ENCODE data around the gene C16orf95. TPM values are rescaled to one million over a fixed set of nuclear protein-coding genes. Genes with fewer than 3 reads are reported as not detected.
"Not testable (repeated sequence)": the region's sequence is repeated elsewhere in the genome, so short reads cannot be mapped to it uniquely, and the experiment has no call there.

The C16orf95 gene
- total RNA-seq, 1 experiment from 2014 or later, result 5.8 TPM

DNA sequence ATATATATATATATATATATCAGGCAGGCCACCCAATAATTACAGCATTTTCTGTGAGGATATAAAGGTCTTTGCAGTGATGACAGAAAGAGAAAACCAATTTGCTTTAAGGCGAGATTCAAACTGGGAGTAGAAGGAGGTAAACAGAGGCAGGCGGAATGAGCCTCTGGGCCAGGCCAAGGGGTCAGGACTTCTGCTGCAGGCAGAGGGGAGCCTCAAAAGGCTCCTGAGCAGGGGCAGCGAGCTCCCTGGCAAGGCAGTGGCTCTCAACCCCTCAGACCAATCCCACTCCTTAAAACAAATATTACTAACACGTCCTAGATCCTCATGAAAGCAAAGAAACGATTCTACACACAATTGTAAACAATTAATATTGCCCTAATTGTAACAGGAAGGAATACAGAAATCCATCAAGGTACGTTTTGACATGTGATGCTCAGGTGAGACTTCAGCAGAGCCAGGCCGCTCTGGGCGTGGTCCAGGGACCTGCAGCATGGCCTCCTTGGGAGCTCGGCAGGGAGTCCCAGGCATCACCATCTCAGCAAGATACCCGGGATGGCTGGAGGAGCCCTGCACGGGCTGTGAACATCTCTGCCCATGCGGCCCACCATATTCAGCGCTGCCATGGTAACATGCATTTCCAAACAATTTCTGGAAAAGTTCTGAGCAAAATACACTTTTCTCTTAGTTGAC lies 48.0 kb upstream of the C16orf95 start:
- Mint-ChIP-seq H3K4me3 (ENCODE audit: unreplicated experiment) (no peak overlapping the region), H3K27ac (ENCODE audit: low read depth, unreplicated experiment) (no peak overlapping the region), H3K9me3 (ENCODE audit: unreplicated experiment) (no peaks in the 10 kb centered on the region), H3K27me3 (ENCODE audit: insufficient read depth, unreplicated experiment) (no peaks in the 10 kb centered on the region), H3K36me3 (ENCODE audit: insufficient read depth, unreplicated experiment) (peaks cover 43% of the 10 kb centered on the region), H3K4me1 (ENCODE audit: insufficient read depth, unreplicated experiment) (peaks cover 9% of the 10 kb centered on the region)
- no TSS peak for BruUV-seq (replicated peaks)
- ChIA-PET POLR2A (interaction anchor here (0.6 to 1.2 kb wide), 2 partner anchors 25 to 41 kb away, joined by 3 to 4 read pairs; no protein-coding TSS in a partner anchor), CTCF (no interaction called here)
- DNase-seq (ENCODE audit: unreplicated experiment), result no peak
- intact Hi-C loops (cut with micrococcal nuclease), result no loop called here
- TF ChIP-seq, protein P1, sequence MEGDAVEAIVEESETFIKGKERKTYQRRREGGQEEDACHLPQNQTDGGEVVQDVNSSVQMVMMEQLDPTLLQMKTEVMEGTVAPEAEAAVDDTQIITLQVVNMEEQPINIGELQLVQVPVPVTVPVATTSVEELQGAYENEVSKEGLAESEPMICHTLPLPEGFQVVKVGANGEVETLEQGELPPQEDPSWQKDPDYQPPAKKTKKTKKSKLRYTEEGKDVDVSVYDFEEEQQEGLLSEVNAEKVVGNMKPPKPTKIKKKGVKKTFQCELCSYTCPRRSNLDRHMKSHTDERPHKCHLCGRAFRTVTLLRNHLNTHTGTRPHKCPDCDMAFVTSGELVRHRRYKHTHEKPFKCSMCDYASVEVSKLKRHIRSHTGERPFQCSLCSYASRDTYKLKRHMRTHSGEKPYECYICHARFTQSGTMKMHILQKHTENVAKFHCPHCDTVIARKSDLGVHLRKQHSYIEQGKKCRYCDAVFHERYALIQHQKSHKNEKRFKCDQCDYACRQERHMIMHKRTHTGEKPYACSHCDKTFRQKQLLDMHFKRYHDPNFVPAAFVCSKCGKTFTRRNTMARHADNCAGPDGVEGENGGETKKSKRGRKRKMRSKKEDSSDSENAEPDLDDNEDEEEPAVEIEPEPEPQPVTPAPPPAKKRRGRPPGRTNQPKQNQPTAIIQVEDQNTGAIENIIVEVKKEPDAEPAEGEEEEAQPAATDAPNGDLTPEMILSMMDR (IDR thresholded peaks at IDR 0.05; ENCODE audit: unreplicated experiment), result no peak

DNA sequence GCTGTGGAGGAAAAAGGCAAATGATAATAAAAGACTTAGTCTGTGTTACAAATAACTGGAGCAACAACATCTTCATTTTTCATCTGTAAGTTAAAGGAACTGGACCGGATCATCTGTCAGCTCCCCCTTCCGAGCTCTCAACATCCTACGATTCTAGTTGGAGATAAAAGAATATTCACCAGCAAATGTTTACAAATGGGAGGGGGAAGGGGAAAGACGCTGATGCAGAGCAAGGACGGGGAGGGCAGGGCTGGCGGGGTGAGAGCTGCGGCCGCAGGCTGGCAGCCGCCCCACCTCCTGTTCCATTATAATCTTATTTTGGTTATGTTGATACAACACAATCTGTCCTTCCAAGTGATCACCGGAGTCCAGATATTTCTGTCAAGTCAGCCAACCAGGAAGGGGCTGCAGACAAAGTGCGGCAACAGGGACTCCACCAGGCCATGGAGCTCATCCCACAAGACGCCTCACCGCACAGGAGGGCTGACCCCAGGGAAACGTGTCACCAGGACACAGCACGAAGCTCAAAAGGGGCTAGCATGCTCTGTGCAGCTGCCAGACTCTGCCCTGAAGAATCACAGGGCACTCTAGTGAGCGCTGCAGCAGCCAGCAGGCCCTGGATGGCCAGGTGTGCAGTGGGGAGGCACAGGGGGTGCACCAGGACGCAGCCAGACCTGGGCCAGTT lies 46.7 kb upstream of the C16orf95 start:
- intact Hi-C loops (cut with micrococcal nuclease), result no loop called here
- H3K27ac Mint-ChIP-seq (ENCODE audit: low read depth, unreplicated experiment), result no peak overlapping the region

DNA sequence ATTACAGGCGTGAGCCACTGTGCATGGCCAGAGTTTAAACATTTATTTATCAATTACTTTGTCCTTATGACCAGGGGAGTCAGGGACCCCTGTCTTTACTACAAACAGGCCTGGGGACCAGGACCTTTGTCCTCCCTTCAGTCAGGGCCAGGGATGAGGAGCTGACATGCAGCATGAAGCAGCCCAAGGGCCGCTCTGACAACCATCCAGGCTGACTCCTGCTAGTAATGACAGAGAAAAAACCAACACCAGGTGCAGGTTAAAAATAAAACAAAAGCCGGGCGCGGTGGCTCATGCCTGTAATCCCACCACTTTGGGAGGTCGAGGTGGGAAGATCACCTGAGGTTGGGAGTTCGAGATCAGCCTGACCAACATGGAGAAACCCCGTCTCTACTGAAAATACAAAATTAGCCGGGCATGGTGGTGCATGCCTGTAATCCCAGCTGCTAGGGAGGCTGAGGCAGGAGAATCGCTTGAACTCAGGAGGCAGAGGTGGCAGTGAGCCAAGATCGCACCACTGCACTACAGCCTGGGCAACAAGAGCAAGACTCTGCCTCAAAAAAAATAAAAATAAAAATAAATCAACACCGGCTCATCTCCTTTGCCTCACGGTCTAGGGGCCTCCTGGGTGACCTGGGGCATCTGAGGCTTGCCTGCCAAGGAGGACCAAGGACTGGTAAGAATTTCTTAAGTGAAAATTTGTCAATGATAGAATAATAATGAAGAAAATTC lies 45.8 kb upstream of the C16orf95 start:
- H3K4me1 Mint-ChIP-seq (ENCODE audit: insufficient read depth, unreplicated experiment); H3K27me3 Mint-ChIP-seq (ENCODE audit: insufficient read depth, unreplicated experiment); H3K4me3 Mint-ChIP-seq (ENCODE audit: unreplicated experiment); DNase-seq (ENCODE audit: unreplicated experiment); intact Hi-C loops (cut with micrococcal nuclease); H3K27ac Mint-ChIP-seq (ENCODE audit: low read depth, unreplicated experiment); H3K9me3 Mint-ChIP-seq (ENCODE audit: unreplicated experiment); BruUV-seq (replicated peaks): not testable (repeated sequence)
- peaks cover 54% of the 10 kb centered on the region for H3K36me3 Mint-ChIP-seq (ENCODE audit: insufficient read depth, unreplicated experiment)
- CTCF ChIA-PET, result interaction anchor here (0.6 kb wide), 1 partner anchor 312 kb away, joined by 3 read pairs; no protein-coding TSS in a partner anchor
- POLR2A ChIA-PET, result interaction anchor here (0.6 to 1.3 kb wide), 2 partner anchors 21 to 38 kb away, joined by 3 to 5 read pairs; partner anchors contain the start of gene FBXO31

More for the DNA sequence above, 46.7 kb upstream of the C16orf95 start:
- Mint-ChIP-seq H3K4me3 (ENCODE audit: unreplicated experiment) (no peak overlapping the region), H3K27me3 (ENCODE audit: insufficient read depth, unreplicated experiment) (no peaks in the 10 kb centered on the region), H3K36me3 (ENCODE audit: insufficient read depth, unreplicated experiment) (peaks cover 45% of the 10 kb centered on the region), H3K9me3 (ENCODE audit: unreplicated experiment) (no peaks in the 10 kb centered on the region), H3K4me1 (ENCODE audit: insufficient read depth, unreplicated experiment) (peaks cover 4% of the 10 kb centered on the region)
- no TSS peak for BruUV-seq (replicated peaks)
- ChIA-PET POLR2A (interaction anchor here (1.2 to 1.3 kb wide), 2 partner anchors 20 to 24 kb away, joined by 4 to 5 read pairs; partner anchors contain the start of gene FBXO31), CTCF (no interaction called here)
- TF ChIP-seq, protein P1 (IDR thresholded peaks at IDR 0.05; ENCODE audit: unreplicated experiment), result no peak
- DNase-seq (ENCODE audit: unreplicated experiment), result no peak

DNA sequence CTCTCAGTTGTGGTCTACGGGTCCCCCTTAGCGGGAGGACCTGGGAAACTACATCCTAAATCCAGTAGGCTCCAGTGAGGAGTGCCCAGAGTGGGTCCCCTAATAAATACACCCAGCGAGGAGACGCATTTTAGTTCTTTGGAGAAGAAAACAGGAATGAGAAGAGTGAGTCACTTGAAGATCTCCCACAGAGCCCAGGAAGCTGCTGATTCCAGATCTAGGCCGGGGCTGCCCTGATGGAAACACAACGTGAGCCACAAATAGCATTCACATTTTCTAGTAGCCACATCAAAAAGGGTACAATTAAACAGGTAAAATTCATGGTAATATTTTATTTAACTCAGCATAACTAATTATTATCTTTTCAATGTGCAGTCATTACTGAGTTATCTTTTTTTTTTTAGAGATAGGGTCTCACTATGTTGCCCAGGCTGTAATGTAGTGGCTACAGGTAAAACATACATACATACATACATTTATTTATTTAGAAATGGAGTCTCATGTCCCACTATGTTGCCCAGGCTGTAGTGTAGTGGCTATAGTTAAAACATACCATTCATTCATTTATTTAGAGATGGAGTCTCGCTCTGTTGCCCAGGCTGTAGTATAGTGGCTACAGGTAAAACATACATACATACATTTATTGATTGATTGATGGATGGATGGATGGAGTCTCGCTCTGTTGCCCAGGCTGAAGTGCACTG lies 44.9 kb upstream of the C16orf95 start:
- H3K36me3 Mint-ChIP-seq (ENCODE audit: insufficient read depth, unreplicated experiment), result peaks cover 54% of the 10 kb centered on the region
- DNase-seq (ENCODE audit: unreplicated experiment), result no peak
- peaks cover 4% of the 10 kb centered on the region for H3K4me1 Mint-ChIP-seq (ENCODE audit: insufficient read depth, unreplicated experiment)
- no peaks in the 10 kb centered on the region for H3K9me3 Mint-ChIP-seq (ENCODE audit: unreplicated experiment)
- H3K27ac Mint-ChIP-seq (ENCODE audit: low read depth, unreplicated experiment), result no peak overlapping the region
- ChIA-PET CTCF (no interaction called here), POLR2A (interaction anchor here (0.6 to 0.7 kb wide), 2 partner anchors 37 to 112 kb away, joined by 3 read pairs; no protein-coding TSS in a partner anchor)
- H3K27me3 Mint-ChIP-seq (ENCODE audit: insufficient read depth, unreplicated experiment), result no peaks in the 10 kb centered on the region
- no peak overlapping the region for H3K4me3 Mint-ChIP-seq (ENCODE audit: unreplicated experiment)
- BruUV-seq (replicated peaks), result no TSS peak
- TF ChIP-seq, protein P1 (IDR thresholded peaks at IDR 0.05; ENCODE audit: unreplicated experiment), result no peak
- intact Hi-C loops (cut with micrococcal nuclease), result no loop called here

Measured in MCF 10A (cell line).